ENCODE measurements around the gene HDAC4.

HDAC4 gene

DNA sequence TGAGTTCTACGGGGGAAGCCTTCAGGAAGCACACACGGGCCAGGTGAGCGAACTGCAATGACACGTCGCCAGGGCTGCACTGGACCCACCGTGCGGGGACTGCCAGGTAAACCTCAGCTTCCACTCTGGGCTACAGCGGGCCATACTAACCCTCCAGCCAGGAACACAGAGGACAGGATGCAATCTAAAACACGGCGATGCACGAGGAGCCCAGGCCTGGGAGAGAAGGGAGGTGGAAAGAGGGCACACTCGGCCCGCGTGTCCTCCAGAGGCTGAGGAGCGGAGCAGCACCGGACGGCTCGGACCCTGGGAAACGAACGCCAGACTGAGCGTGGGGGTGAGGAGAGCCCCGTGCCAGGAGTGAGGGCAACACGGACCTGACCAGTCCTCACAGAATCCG is 69.3 kb downstream of the HDAC4 start:
- no peak for DNase-seq (ENCODE audit: insufficient read length, low spot score)
- FAIRE-seq: no peak

DNA sequence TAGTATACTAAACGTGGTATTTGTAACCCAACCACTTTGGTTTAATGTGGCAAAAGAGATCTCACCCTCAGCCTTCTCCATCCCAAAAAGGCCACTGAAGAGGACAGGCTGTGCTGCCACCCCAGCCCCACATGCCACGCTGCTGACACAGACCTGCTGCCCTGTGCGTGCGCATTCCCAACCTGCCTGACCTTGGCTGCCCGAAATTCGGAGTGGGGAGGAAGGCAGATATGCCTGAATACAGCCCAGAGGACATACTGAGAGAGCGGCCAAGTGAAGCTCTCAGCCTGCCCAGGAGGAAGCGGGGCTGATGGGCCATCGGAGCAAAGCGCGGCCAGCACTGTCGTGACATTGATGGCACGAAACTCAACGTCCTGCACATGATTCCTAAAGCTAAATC is 70.0 kb downstream of the HDAC4 start:
- DNase-seq (ENCODE audit: insufficient read length, low spot score) (no peak), FAIRE-seq (no peak)

DNA sequence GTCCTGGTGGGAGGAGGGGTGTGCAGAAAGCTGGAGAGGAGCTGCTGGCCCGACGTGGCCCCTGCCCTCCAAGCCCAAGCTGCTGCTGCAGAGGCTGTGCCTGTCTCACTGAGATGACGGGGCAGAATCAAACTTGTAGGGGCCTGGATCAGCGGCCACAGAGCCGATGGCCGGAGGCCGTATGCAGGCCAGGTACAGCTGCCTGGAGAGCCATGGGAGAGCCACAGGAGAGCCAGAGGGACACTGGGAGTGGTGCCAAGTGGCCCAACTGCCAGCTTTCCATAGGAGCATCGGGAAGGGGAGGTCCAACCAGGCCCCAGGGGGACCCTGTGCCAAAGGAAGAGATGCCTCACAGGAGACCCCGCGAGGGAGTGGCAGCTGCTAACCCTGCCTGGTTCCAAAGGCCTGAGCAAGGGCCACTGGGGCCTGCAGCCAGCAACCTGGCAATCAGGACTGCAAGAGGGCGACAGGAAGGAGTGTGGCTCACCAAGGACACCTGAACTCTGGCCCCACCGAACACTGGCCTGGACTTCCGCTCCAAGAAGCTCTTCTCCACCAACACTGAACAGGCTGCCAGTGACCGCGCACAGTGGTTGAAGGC is 70.7 kb downstream of the HDAC4 start:
- DNase-seq (ENCODE audit: insufficient read length, low spot score) (no peak), FAIRE-seq (no peak)

DNA sequence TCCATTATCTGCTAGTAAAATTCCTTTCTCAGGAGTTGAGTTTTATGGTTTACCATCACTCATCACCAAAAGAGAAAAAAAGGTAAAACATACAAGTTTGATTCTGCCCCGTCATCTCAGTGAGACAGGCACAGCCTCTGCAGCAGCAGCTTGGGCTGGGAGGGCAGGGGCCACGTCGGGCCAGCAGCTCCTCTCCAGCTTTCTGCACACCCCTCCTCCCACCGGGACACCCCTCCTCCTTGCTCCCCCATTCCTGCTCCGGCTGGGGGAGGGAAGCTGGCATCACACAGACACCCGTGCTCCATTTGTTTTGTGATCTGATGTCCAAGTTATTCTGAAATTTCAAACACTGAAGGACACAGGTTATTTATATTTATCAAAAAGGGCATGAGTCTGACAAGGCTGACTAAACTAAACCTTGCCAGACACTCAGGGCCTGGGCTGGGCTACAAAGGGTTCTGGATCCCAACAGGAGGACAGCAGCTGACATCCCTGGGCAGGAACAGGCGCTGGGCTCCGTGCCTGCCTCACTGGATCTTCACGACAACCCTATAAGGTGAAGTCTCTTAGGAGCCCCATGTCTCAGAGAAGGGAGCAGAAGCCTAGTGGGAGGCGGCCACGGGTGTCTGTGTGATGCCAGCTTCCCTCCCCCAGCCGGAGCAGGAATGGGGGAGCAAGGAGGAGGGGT is 71.4 kb downstream of the HDAC4 start:
- FAIRE-seq (no peak), DNase-seq (ENCODE audit: insufficient read length, low spot score) (no peak)

DNA sequence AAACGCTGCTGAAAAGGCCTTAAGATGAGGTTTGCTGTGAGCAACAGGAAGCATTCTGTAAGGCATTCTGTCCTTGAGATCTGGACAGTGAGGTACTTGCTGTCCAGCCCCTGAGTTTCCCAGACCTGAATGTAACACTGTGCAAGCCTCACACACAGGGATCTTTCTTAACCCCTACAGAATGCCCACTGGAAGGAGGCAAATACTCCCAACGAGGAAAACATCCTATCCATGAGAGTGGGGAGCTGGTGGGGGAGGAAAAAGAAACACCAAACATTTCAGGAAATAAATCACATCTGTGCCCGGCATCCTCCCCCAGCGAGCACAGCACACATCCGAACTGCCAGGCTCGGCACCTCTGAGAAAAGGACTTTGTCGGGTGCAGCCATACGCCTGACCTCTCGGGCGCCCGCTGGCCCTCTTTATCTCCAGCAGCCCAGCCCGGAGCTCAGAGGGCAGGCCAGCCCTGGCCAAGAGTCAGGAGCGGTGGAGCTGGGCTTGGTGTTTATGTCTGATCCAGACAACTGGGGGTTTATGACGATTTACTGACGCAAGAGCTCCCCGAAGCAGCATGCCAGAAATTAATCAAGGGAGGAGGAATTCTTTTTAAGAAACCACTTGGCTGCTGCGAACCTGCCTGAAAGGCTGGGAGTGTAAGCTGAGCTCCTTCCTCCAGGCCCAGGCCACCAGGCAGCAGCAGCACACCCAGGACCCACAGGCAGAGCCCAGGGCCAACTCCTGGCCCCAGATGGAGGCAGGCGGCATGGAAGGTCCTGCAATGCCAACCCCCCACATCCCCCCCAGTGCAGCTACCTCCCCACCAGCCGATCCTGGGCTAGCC is 72.2 kb downstream of the HDAC4 start:
- DNase-seq (ENCODE audit: insufficient read length, low spot score) (no peak), FAIRE-seq (no peak)

DNA sequence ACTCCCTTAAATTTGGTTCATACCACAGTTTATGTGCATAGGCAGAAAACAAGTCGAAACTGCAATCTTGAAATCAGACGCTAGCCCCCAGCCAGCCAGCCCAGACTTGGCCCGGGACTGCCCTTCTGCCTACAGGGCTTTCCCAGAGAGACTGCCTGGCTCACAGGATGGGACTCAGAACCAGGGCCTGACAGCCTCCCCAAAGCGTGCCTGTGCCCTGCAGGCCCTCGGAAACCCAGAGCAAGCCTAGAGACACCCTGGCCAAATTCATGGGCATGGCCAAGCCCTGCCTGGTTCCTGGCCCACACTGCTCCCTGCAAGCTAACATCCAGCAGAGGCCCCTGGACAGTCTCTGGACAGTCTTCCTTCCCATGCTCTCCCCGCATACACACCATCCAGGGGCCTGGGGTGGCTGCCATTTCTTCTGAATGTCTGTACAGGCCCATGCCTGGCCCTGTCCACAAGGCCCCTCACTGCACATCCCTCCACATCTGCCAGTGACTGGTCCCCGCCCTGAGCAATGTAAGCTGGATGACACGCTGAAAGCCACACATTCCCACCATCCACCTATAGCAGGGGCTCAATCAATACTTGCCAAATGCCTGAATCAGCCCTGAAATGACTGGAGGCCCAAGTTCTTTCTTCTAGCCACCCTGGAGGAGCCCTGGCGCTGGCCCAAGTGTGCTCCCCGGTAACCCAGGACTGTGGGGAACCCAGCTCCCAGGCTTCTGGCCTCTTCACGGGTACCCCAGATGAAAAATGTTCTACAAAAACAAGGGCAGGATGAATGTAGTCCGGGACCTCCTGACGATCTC is 73.1 kb downstream of the HDAC4 start:
- no peak for DNase-seq (ENCODE audit: insufficient read length, low spot score)

DNA sequence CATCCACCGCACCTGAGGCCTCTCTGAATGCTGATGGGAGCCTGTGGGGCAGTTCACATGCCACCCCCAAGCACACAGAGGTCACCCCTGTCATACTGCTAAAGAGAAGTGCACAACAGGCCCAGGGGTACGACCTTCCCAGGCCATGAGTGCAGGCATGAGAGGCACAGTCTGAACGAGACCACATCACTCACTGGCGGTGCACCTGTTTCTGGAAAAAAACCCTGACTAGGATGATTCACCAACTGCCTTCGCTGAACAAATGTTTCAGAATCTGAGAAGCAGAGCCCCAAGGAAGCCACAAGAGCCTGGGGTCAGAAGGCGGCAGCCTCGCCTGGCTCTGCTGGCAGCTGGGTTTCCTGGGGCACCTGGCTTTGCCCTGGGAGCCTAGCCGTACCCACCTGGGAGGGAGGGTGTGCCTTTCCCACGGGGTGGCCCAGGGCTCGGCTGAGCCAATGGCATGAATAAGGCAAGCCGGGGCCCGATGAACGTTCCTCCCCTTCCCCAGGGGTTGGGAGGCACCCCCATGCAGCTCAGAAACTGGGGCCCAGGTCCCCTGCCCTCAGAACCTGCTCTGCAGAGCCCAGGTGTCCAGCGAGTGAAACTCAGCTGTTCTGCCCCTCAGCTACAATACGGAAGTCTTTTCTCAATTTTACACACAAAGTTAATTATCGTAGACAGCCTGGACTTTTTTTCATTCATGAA is 73.8 kb downstream of the HDAC4 start:
- DNase-seq (ENCODE audit: insufficient read length, low spot score) (peak; percentile 30), FAIRE-seq (no peak)

More for the DNA sequence above, 73.1 kb downstream of the HDAC4 start:
- FAIRE-seq: no peak

DNA sequence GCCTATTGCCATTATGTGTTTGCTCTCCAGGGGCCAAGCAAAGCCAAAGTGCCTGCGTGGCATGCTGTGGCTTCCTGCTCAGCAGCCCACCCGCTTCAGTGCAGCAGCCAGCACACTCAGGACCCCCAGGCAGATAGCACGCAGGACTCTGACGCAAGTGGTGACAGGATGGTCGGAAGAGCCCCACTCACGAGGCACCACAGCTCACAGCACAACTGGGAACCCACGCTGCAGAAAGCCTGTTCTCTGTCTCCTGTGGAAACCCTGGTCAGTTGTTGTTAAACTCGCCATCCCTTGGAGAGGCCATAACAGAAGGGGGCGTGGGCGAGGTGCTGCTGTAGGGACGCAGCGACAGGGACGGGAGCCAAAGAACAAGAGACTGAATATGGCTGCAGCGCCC is 76.4 kb downstream of the HDAC4 start:
- DNase-seq (ENCODE audit: insufficient read length, low spot score) (no peak), FAIRE-seq (no peak)

DNA sequence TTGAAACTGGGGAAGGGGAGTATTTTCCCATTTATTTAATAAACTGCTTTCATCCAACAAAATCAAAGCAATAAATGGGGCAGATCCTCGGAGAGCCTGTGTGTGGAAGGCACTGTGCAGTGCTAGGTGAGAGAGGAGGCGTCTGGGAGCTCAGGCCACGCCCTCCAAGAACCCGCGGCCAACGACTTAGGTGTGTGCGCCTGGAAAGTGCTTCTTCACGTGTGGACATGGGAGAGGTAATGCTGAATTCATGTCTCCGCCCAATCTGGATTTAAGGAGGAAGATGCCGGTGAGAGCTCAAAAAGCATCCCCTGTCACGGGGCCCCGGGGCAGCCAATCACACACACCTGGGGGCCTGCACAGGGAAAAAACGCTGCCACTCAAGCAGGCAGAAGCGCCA is 77.4 kb downstream of the HDAC4 start:
- DNase-seq (ENCODE audit: insufficient read length, low spot score) (no peak), FAIRE-seq (no peak)

DNA sequence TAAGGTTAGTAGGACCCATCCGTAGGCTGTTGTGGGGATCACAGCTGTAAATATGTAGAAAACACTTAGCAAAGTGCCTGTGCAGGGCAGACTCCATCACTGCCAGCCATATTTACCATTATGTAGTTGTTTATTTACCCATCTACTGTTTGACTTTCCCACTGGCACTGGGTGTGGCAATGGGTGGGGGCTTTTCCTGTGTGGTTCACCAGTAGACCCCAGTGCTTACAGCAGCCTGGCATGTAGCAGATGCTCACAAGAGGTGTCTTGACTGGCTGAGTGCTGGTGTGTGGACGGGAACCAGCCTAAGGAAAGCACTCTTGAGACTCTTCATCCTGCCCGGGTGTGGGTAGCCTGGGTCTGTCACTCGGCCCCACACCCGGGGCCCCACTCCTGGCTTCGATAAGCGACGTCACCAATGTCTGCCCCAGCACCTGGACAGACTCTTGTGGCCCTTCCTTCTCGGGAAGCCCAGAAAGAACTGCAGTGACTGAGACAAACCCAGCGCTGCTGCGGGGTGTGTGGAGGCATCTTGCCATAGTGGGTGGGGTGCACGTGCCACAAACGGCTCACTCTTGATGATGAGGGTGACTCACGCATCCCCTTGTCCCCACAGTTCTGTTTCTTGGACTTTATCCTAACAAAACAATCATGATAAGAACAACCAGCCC is 78.3 kb downstream of the HDAC4 start:
- FAIRE-seq (no peak), DNase-seq (ENCODE audit: insufficient read length, low spot score) (no peak)

DNA sequence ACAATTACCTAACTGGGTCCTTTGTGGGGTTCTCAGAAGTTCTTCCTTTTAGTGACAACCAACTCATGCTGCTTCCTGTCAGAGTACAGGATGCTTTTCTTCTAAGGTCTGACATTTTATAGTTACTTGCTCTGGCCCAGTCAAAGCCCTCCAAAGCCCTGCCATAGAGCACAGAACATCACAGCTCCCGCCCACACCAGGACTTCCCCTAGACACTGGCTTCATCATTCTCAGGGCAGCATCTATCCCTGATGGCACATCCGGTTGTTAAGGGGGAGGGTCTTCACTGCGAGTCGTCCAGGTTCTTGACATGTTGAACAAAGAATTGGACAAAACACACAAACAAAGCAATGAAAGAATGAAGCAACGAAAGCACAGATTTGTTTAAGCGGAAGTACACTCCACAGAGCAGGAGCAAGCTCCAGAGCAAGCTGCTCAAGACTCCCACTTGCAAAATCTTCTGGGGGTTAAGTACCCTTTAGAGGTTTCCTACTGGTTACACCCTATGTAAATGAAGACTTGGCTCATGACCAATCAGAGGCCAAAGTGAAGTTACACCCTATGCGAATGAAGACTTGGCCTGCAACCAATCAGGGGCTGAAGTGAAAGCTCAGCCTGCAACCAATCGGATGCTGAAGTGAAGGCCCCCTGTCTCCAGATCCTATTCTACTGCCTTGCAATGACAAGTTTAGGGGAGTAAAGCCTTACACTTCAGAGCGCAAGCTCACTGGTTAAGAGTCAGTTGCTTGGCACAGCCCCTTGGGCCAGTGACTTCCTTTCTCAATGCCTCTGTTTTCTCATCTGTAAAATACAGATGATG is 79.0 kb downstream of the HDAC4 start:
- DNase-seq (ENCODE audit: insufficient read length, low spot score) (no peak), FAIRE-seq (no peak)

DNA sequence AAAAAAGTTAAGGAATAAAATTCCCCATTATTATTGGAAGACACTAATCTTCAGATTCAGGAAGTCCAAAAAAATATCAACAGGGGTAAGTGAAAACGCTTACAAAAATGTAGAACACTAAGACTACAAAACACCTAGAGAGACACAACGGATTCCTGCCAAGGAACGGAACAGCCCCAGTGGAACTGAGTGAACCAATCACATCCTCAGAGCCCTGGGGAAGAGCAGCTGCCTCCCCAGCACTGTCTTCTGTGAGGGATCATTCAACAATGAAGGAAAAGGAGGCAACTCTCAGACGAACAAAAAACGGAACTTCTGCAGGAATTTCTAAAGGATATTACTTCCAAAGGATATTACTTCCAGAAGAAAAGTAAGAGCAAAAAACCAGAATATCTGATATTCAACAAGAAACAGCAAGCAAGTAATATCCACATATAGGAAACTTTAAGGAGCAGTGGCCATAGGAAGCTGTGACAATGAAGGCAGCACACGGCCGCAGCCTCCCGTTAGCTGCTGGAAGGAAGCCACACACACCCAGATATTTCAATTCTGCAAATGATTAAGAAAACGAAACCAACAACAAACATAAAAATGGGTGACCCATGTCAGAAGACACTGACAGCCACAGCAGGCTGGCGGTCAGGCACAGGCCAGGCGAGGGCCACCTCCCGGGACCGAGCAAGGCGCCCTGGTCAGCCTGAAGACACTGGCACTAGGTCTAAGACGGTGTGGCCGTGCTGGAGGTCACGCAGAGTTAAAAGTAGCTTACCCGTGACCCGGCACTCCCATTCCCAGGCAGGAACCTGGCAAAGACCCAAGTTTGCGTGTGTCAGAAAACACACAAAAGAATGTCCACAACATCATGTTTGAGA is 81.8 kb downstream of the HDAC4 start:
- no peak for FAIRE-seq
- no peak for DNase-seq (ENCODE audit: insufficient read length, low spot score)

DNA sequence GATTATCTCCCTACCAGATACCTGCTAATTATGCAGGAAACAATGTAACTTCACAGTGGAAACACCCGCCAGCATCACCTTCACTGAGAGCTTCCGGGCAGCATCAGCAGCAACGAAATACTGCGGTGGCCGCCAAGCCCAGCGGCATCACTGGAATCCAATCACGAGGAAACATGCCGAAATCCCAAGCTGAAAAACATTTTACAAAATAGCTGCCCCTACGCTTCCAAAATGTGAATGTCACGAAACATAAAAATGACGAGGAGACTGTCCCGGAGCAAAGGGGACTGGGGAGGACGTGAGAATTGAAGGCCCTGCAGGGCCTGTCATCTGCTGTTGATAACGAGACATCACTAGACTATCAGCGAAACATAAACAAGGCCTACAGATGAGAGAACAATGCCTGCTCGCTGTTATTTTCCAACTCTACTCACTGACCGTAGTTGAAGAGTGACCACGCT is 82.6 kb downstream of the HDAC4 start:
- FAIRE-seq (no peak), DNase-seq (ENCODE audit: insufficient read length, low spot score) (no peak)

DNA sequence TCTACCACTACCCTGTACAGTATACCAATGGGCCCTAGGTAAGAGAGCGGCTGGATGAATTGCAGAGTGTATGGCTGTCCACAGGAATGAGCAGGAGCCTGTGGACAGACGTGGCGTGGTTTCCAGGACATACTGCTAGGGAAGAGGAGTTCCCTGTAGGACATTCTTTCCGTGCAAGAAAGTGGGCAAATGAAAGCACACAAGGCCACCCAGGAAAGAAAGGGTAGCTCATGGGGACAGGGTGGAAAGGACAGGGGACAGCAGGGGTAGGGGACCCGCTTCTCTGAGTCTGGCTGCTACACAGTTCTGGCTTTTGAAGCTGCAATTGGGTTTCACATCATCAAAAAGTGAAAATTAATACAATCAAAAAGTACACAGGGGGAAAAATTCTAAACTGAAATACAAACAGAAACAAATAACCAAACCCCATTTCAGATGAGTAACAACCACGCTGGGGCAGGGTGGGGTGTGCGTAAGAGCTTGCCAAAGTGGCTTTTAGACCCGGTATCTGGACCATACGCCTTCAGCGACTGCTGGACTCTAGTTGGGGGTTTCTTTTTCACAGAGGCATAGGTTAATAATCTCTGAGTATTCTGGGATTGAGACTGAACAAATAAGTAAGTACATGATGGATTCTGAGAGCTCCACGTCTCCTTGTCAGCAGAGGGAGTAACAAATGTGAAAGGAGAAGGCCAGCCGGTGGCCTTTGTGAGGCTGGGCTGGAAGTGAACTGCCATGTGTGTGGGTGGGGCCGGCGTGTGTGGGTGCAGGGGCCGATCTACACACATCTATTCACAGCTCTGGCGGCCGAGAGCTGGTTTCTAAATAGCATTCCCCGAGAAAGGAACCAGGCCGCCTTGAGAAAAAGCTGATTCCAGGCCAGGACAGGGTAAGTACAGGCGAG is 84.0 kb downstream of the HDAC4 start:
- FAIRE-seq (no peak), DNase-seq (ENCODE audit: insufficient read length, low spot score) (no peak)

DNA sequence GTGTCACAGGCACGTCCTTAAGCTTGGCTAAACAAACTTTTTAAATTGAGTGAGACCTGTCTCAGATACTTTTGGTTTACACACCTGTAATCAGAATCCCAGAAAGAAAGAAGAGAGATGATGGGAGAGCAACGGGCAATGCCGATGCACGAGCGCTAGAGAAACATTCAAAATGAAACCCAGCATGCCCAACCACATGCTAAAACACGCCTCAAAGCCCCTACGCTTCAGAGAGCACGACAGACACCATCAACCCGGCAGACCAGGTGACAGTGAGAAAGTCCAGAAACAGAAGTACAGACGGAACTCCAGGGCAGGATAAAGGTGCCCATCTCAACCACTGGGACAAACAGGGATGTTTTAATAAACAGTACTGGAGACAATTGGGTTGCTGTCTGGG is 85.5 kb downstream of the HDAC4 start:
- FAIRE-seq (peak; percentile 92), DNase-seq (ENCODE audit: insufficient read length, low spot score) (peak; percentile 40)

DNA sequence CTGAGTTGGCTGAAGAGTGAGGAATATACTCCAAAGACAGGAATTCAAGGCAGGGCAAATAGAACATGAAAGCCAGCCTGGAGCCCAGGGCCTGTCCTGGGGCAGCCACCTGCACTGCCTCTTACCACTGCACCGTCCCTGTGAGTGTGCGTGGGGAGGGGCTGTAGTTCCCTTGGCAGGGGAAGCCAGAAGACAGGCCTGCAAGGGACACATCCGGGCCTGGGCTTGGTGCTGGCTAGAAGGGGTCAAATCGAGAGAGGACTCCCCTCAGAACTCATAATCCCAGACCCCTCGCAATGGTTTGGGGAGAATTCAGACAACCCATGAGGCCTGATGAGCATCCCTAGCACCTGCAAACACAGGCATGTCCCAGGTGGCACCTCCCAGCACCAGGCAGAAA is 87.0 kb downstream of the HDAC4 start:
- DNase-seq (ENCODE audit: insufficient read length, low spot score): no peak
- no peak for FAIRE-seq

Measured in GM19239 (cell line).